ENCODE results near the gene LRRFIP1.
"Not testable (repeated sequence)": the region's sequence is repeated elsewhere in the genome, so short reads cannot be mapped to it uniquely, and the experiment has no call there.

Gene LRRFIP1

GRCh38 chr2:237666606-237667005, 39.2 kb downstream of the LRRFIP1 start:
- DNase-seq = no peak

- DNase-seq = not testable (repeated sequence)
These were observed 39.7 kb downstream of the LRRFIP1 start for GRCh38 chr2:237667050-237667576.

- peak; percentile 16 for DNase-seq
These were observed 40.5 kb downstream of the LRRFIP1 start for GRCh38 chr2:237667893-237668292.

GRCh38 chr2:237668440-237668839, 41.1 kb downstream of the LRRFIP1 start:
- DNase-seq = no peak

GRCh38 chr2:237669283-237669627, 41.9 kb downstream of the LRRFIP1 start:
- peak; percentile 77 for DNase-seq

GRCh38 chr2:237669628-237670392, 42.4 kb downstream of the LRRFIP1 start:
- DNase-seq = peak; percentile 94

- DNase-seq = peak; percentile 4
These were observed 43.3 kb downstream of the LRRFIP1 start for GRCh38 chr2:237670641-237671040.

- DNase-seq = no peak
These were observed 44.2 kb downstream of the LRRFIP1 start for GRCh38 chr2:237671466-237672138.

GRCh38 chr2:237672731-237673129, 45.3 kb downstream of the LRRFIP1 start:
- DNase-seq = no peak

GRCh38 chr2:237673130-237674001, 46.0 kb downstream of the LRRFIP1 start:
- DNase-seq = peak; percentile 92

GRCh38 chr2:237674731-237675276, 47.4 kb downstream of the LRRFIP1 start:
- DNase-seq = peak; percentile 80

GRCh38 chr2:237675316-237675715, 47.9 kb downstream of the LRRFIP1 start:
- DNase-seq = peak; percentile 14

- no peak for DNase-seq
These were observed 53.5 kb downstream of the LRRFIP1 start for GRCh38 chr2:237680702-237681478.

GRCh38 chr2:237682151-237682550, 54.8 kb downstream of the LRRFIP1 start:
- DNase-seq = no peak

GRCh38 chr2:237682856-237683670, 55.7 kb downstream of the LRRFIP1 start:
- no peak for DNase-seq

- peak; percentile 41 for DNase-seq
These were observed 58.0 kb downstream of the LRRFIP1 start for GRCh38 chr2:237685408-237685807.

GRCh38 chr2:237686659-237687136, 59.3 kb downstream of the LRRFIP1 start:
- peak; percentile 15 for DNase-seq

GRCh38 chr2:237688081-237688480, 60.7 kb downstream of the LRRFIP1 start:
- no peak for DNase-seq

- not testable (repeated sequence) for DNase-seq
These were observed 61.2 kb downstream of the LRRFIP1 start for GRCh38 chr2:237688541-237688940.

GRCh38 chr2:237689336-237690131, 62.1 kb downstream of the LRRFIP1 start:
- peak; percentile 38 for DNase-seq

All from NCI-H69 (cell line).